ENCODE results near the gene TMBIM4.
"Not testable (repeated sequence)": the region's sequence is repeated elsewhere in the genome, so short reads cannot be mapped to it uniquely, and the experiment has no call there.

TMBIM4 gene

GRCh38 chr12:66169221-66170170 lies at the start of gene TMBIM4:
TMBIM4 (minus strand) TSS chr12:66169996; CDS start chr12:66169951, 45 bp downstream.
- peak; percentile 92 for DNase-seq (ENCODE audit: low spot score)

GRCh38 chr12:66217342-66217917 lies 47.6 kb upstream of the TMBIM4 start:
- DNase-seq (ENCODE audit: low spot score), result no peak

GRCh38 chr12:66213011-66213410 lies 43.2 kb upstream of the TMBIM4 start:
- DNase-seq (ENCODE audit: low spot score), result not testable (repeated sequence)

GRCh38 chr12:66211573-66211972 lies 41.8 kb upstream of the TMBIM4 start:
- not testable (repeated sequence) for DNase-seq (ENCODE audit: low spot score)

- peak; percentile 16 for DNase-seq (ENCODE audit: low spot score)
Observed at GRCh38 chr12:66210840-66211239, 41.0 kb upstream of the TMBIM4 start.

- DNase-seq (ENCODE audit: low spot score), result no peak
Observed at GRCh38 chr12:66206141-66206540, 36.3 kb upstream of the TMBIM4 start.

GRCh38 chr12:66203820-66204219 lies 34.0 kb upstream of the TMBIM4 start:
- no peak for DNase-seq (ENCODE audit: low spot score)

- no peak for DNase-seq (ENCODE audit: low spot score)
Observed at GRCh38 chr12:66199831-66200509, 30.2 kb upstream of the TMBIM4 start.

GRCh38 chr12:66199141-66199540 lies 29.3 kb upstream of the TMBIM4 start:
- DNase-seq (ENCODE audit: low spot score), result no peak

- peak; percentile 27 for DNase-seq (ENCODE audit: low spot score)
Observed at GRCh38 chr12:66197495-66197921, 27.7 kb upstream of the TMBIM4 start.

GRCh38 chr12:66196806-66197205 lies 27.0 kb upstream of the TMBIM4 start:
- DNase-seq (ENCODE audit: low spot score), result no peak

GRCh38 chr12:66195242-66195641 lies 25.4 kb upstream of the TMBIM4 start:
- DNase-seq (ENCODE audit: low spot score), result no peak

GRCh38 chr12:66194122-66194521 lies 24.3 kb upstream of the TMBIM4 start:
- DNase-seq (ENCODE audit: low spot score), result no peak

- no peak for DNase-seq (ENCODE audit: low spot score)
Observed at GRCh38 chr12:66191547-66192126, 21.8 kb upstream of the TMBIM4 start.

- DNase-seq (ENCODE audit: low spot score), result no peak
Observed at GRCh38 chr12:66190519-66191370, 20.9 kb upstream of the TMBIM4 start.

GRCh38 chr12:66189889-66190288 lies 20.1 kb upstream of the TMBIM4 start:
- peak; percentile 19 for DNase-seq (ENCODE audit: low spot score)

- no peak for DNase-seq (ENCODE audit: low spot score)
Observed at GRCh38 chr12:66189486-66189843, 19.7 kb upstream of the TMBIM4 start.

- peak; percentile 79 for DNase-seq (ENCODE audit: low spot score)
Observed at GRCh38 chr12:66188584-66189485, 19.0 kb upstream of the TMBIM4 start, which contains the start of gene IRAK3. IRAK3 (plus strand) TSS chr12:66189214; CDS start chr12:66189300, 86 bp downstream.

- no peak for DNase-seq (ENCODE audit: low spot score)
Observed at GRCh38 chr12:66187821-66188220, 18.0 kb upstream of the TMBIM4 start.

GRCh38 chr12:66187036-66187435 lies 17.2 kb upstream of the TMBIM4 start:
- DNase-seq (ENCODE audit: low spot score), result no peak
